Duodenal mucosa (tissue), 2 donors: Measurements from ENCODE around the gene IMMP2L.
"Not testable (repeated sequence)": the region's sequence is repeated elsewhere in the genome, so short reads cannot be mapped to it uniquely, and the experiment has no call there.

Source experiments
- H3K27ac ChIP-seq: one replicate; pipeline ENCODE4 v1.7.0; 2013; ENCODE audit warnings: low read depth, low read length
- H3K27me3 ChIP-seq, 2 donors: one replicate each; pipeline ENCODE4 v1.7.0; 2013; ENCODE audit warnings: low read length in 2 of 2, control low read depth in 1 of 2; ENCODE audit not compliant: insufficient read depth in 2 of 2, control insufficient read depth in 1 of 2
- H3K36me3 ChIP-seq, 2 donors: one replicate each; pipeline ENCODE4 v1.7.0; 2013; ENCODE audit warnings: low read length in 2 of 2, control low read depth in 1 of 2; ENCODE audit not compliant: insufficient read depth in 2 of 2, control insufficient read depth in 1 of 2
- H3K4me1 ChIP-seq, 2 donors: one replicate each; pipeline ENCODE4 v1.7.0; 2013; ENCODE audit warnings: low read length in 2 of 2, control low read depth in 1 of 2; ENCODE audit not compliant: insufficient read depth in 2 of 2, control insufficient read depth in 1 of 2
- H3K4me3 ChIP-seq, 2 donors: one replicate each; pipeline ENCODE4 v1.7.0; 2013; ENCODE audit warnings: low read length in 2 of 2, low read depth in 1 of 2
- H3K9ac ChIP-seq, 2 donors: one replicate each; pipeline ENCODE4 v1.7.0; 2013; ENCODE audit warnings: low read length in 2 of 2, low read depth in 1 of 2
- H3K9me3 ChIP-seq, 2 donors: one replicate each; pipeline ENCODE4 v1.7.0; 2013; ENCODE audit warnings: low read length in 2 of 2, control low read depth in 1 of 2; ENCODE audit not compliant: control insufficient read depth in 1 of 2

The IMMP2L gene

DNA sequence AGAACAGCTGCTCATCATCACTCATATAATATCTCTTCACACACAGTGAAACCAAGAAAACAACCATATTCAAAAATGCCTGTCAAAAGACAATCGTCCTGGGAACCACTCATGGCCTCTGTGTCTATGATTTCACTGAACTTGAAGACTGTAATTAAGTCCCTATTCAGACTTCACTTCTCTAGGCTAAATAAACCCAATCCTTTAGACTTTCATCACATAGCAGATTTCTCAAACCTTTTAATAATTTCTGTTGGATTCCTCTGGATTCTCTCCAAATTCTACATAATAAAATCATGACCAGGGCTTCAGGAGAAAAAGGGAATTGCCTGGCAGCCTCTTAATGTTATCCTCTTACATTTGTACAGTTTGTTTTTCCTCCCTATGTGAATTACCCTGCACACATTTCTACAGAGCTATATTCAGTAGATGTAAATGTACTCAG is 270.2 kb downstream of the IMMP2L start:
- Histone ChIP-seq H3K27me3 (no peaks in the 10 kb centered on the region), H3K9me3 (no peaks in the 10 kb centered on the region), H3K36me3 (no peaks in the 10 kb centered on the region), H3K27ac (no peak overlapping the region), H3K9ac (no peak overlapping the region), H3K4me3 (no peak overlapping the region), H3K4me1 (no peaks in the 10 kb centered on the region)

DNA sequence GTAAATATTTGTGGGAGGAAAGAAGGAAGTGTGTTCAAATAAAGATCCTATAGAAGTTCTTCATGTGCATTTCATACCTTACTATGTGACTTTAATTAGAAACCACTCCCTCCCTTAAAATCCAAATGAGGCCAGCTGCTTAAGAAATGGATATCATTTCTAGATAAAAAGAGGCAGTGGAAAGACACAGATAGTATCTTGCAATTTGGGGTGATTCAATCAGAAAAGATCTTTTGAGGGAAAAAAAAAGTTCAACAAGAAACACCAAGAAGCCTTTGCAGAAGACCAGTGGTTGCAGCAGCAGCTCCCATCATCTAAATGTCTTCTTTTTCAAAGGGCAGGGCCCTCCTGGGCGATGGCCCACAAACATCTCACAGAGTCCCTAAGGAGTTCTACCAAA is 271.3 kb downstream of the IMMP2L start:
- no peaks in the 10 kb centered on the region for H3K4me1 ChIP-seq
- H3K36me3 ChIP-seq: no peaks in the 10 kb centered on the region
- no peak overlapping the region for H3K4me3 ChIP-seq
- H3K9me3 ChIP-seq: no peaks in the 10 kb centered on the region
- H3K27ac ChIP-seq: no peak overlapping the region
- no peak overlapping the region for H3K9ac ChIP-seq
- H3K27me3 ChIP-seq: no peaks in the 10 kb centered on the region

DNA sequence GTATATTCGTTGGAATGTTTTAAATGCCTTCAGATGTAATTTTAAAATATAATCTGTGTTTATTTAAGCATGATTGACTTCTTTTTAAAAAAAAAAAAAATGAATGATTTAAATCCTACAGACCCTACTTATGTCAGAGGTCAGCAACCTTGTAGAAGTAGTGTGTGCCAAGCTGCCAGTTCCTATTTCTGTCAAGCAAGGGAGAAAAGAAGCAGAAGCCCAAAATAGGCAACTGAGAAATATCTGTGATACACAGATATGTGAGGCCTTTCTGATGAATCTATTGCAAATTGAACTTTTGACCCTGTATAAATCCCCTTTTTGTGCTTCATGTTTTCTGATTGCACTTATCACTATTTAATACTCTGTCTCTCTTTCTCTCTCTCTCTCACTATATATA is 271.9 kb downstream of the IMMP2L start:
- no peak overlapping the region for H3K27ac ChIP-seq
- H3K27me3 ChIP-seq: no peaks in the 10 kb centered on the region
- H3K4me1 ChIP-seq: no peaks in the 10 kb centered on the region
- no peaks in the 10 kb centered on the region for H3K36me3 ChIP-seq
- H3K9ac ChIP-seq: no peak overlapping the region
- H3K4me3 ChIP-seq: no peak overlapping the region
- no peaks in the 10 kb centered on the region for H3K9me3 ChIP-seq

DNA sequence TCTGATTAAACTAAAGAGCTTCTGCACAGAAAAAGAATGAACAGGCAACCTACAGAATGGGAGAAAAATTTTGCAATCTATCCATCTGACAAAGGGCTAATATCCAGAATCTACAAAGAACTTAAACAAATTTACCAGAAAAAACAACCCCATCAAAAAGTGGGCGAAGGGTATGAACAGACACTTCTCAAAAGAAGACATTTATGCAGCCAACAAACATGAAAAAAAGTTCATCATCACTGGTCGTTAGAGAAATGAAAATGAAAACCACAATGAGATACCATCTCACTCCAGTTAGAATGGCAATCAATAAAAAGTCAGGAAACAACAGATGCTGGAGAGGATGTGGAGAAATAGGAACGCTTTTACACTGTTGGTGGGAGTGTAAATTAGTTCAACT is 273.9 kb downstream of the IMMP2L start:
- not testable (repeated sequence) for H3K9me3 ChIP-seq, H3K4me1 ChIP-seq, H3K4me3 ChIP-seq, H3K9ac ChIP-seq, H3K36me3 ChIP-seq, H3K27ac ChIP-seq, H3K27me3 ChIP-seq

DNA sequence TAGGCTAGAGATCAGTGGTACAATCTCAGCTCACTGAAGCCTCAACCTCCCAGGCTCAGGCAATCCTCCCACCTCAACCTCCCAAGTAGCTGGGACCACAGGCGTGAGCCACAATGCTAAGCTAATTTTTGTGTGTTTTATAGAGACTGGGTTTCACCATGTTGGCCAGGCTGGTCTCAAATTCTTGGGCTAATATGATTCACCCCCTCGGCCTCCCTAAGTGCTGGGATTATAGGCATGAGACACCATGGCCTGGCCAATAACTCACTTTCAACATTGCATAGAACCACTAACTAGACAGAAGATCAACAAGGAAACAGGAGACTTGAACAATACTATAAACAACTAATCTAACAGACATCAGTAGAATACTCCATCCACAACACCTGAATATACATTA is 279.7 kb downstream of the IMMP2L start:
- Histone ChIP-seq H3K9ac (no peak overlapping the region), H3K36me3 (no peaks in the 10 kb centered on the region), H3K27me3 (no peaks in the 10 kb centered on the region), H3K27ac (no peak overlapping the region), H3K4me1 (no peaks in the 10 kb centered on the region), H3K4me3 (no peak overlapping the region), H3K9me3 (no peaks in the 10 kb centered on the region)

DNA sequence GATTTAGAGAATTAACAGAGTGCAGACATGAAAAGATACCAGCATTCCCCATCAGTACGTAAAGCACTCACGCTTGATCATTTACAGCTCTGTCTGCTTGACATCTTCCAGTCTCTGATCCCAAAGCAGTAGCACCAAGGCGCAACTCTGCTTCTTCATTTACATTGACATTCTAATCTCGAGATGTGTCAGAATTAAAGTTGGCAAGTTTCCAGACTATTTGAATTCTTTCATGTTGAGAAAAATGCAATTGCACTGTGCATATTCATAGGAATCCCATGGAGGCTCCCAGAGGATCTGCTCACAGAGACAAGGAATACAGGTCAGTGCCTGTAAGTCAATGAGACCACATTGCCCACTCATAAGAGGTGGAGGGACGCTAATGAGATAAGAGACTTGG is 287.4 kb downstream of the IMMP2L start:
- no peak overlapping the region for H3K27ac ChIP-seq
- no peaks in the 10 kb centered on the region for H3K27me3 ChIP-seq
- no peak overlapping the region for H3K4me3 ChIP-seq
- no peak overlapping the region for H3K9ac ChIP-seq
- H3K36me3 ChIP-seq: no peaks in the 10 kb centered on the region
- no peaks in the 10 kb centered on the region for H3K4me1 ChIP-seq
- H3K9me3 ChIP-seq: no peaks in the 10 kb centered on the region

DNA sequence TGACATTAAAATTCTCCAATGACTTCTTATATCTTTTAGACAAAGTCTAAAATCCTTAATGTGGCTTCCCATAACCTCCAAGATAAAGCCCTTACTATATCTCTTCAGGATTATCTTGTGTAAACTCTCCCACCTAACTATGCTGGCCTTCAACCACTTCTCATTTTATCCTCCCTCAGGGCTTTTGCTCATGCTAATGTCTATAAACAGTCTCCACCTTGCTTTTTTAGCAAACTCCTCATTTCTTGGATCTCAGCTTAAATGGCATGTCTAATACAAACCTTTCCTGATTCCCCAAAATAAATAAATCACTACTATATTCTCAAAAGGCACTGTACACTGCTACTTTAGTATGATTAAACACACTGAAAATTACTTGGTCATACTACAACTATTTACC is 290.2 kb downstream of the IMMP2L start:
- H3K4me3 ChIP-seq: no peak overlapping the region

DNA sequence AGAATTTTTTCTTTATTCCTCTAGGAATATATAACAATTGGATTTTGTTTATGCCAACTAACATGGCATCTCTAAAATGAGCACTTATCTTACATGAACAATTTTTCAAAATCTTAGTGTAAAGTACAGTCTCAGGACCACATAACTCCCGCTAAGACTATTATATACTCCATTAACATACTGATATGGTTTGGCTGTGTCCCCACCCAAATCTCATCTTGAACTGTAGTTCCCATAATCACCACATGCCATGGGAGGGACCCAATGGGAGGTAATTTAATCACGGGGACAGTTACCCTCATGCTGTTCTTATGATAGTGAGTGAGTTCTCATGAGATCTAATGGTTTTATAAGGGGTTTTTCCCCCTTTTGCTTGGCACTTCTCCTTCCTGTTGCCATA is 291.5 kb downstream of the IMMP2L start:
- H3K36me3 ChIP-seq, H3K9ac ChIP-seq, H3K9me3 ChIP-seq, H3K27me3 ChIP-seq, H3K27ac ChIP-seq, H3K4me3 ChIP-seq, H3K4me1 ChIP-seq: not testable (repeated sequence)

More for the DNA sequence above, 290.2 kb downstream of the IMMP2L start:
- no peak overlapping the region for H3K27ac ChIP-seq
- no peaks in the 10 kb centered on the region for H3K36me3 ChIP-seq
- H3K27me3 ChIP-seq: no peaks in the 10 kb centered on the region
- no peaks in the 10 kb centered on the region for H3K9me3 ChIP-seq
- H3K4me1 ChIP-seq: no peaks in the 10 kb centered on the region
- no peak overlapping the region for H3K9ac ChIP-seq

DNA sequence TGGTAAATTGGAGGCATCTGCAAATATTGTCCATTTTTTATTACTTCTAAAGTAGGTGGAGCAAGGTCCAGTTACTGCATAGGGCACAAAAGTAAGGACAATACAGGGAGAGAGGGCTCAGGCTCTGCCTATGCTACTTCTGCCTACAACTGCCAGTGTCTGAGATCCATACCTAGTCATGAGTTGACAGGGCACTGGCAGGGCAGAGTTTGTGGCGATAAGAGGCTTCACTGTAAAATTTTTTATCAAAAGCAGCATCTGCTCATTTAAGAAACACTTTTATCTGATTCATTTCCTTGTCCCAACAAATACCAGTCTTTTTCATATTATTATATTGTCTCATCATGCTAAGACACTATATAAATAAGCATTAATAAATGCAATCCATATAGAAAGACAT is 293.4 kb downstream of the IMMP2L start:
- Histone ChIP-seq H3K4me1 (peaks cover 0 to 3% of the 10 kb centered on the region in 2 donors), H3K4me3 (no peak overlapping the region)

DNA sequence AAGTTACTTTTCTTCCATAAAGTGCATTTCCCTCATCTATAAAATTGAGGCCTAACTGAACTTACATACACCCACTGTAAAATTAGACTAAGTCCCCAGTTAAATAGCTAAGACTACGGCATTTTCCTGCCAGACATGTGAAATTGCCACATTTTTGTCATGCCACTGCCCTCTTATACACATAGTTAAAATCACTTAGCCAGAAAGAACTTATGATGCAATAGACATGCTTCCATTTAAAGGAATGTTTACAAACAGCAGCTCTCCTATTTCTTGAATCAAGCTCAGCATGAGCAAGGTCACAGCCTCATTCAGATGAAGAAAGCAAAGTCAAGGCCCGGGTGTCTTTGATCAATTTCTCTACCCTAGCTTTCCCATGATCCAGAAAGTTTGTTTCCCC is 295.7 kb downstream of the IMMP2L start:
- Histone ChIP-seq H3K9ac (no peak overlapping the region), H3K27me3 (no peaks in the 10 kb centered on the region), H3K9me3 (no peaks in the 10 kb centered on the region), H3K27ac (no peak overlapping the region), H3K36me3 (no peaks in the 10 kb centered on the region), H3K4me1 (peaks cover 0 to 3% of the 10 kb centered on the region in 2 donors), H3K4me3 (no peak overlapping the region)

More for the DNA sequence above, 293.4 kb downstream of the IMMP2L start:
- Histone ChIP-seq H3K9me3 (no peaks in the 10 kb centered on the region), H3K9ac (no peak overlapping the region), H3K36me3 (no peaks in the 10 kb centered on the region), H3K27ac (no peak overlapping the region), H3K27me3 (no peaks in the 10 kb centered on the region)

DNA sequence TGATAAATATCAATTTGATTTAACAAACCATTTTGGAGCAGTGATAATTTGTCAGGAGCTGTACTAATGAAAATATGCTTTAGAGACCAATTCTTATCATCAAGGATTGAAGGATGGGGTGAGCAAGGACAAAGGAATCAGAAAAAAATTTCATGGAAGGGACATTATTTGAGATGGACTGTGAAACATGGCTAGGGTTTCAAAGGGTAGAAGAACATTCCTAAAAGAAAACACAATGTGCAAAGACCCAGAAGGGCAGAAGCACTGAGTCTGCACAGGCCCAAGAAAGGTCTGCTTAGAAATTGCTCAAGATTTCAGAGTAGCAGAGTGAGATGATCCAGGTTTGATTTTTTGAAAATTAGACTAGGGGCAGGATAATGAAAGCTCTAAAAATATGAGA is 296.9 kb downstream of the IMMP2L start:
- H3K27me3 ChIP-seq: no peaks in the 10 kb centered on the region
- H3K36me3 ChIP-seq: no peaks in the 10 kb centered on the region
- H3K4me3 ChIP-seq: no peak overlapping the region
- H3K27ac ChIP-seq: no peak overlapping the region
- no peaks in the 10 kb centered on the region for H3K9me3 ChIP-seq
- H3K4me1 ChIP-seq: peaks cover 0 to 3% of the 10 kb centered on the region in 2 donors
- no peak overlapping the region for H3K9ac ChIP-seq
